DMS53 treated with DMSO at 0.1 percent for 48 hours (cell line): Measurements from ENCODE around the gene MTERF4.

Source experiments
- DNase-seq: peaks from one replicate; lab custom pipeline; 2025; ENCODE audit not compliant: unreplicated experiment; lab: John Stamatoyannopoulos, UW

MTERF4 gene

GRCh38 chr2:241051578-241052487 is 50.3 kb downstream of the MTERF4 start:
- no peak for DNase-seq

GRCh38 chr2:241050624-241051577 is 51.2 kb downstream of the MTERF4 start:
- DNase-seq, result no peak

GRCh38 chr2:241049739-241050623 is 52.1 kb downstream of the MTERF4 start:
- no peak for DNase-seq

- no peak for DNase-seq
These were observed 53.1 kb downstream of the MTERF4 start for GRCh38 chr2:241048949-241049343.

GRCh38 chr2:241048149-241048948 is 53.7 kb downstream of the MTERF4 start:
- DNase-seq, result no peak

GRCh38 chr2:241047253-241048010 is 54.7 kb downstream of the MTERF4 start:
- DNase-seq, result no peak
